Endothelial cell of umbilical vein (primary cell): Measurements from ENCODE around the gene PLPP3. TPM values are rescaled to one million over a fixed set of nuclear protein-coding genes. Genes with fewer than 3 reads are reported as not detected.

Experiments used
- BruUV-seq: library from RNA; stranded (reverse); fragments of 400-500 nt; replicated peaks from 2 replicates; lab custom pipeline; 2021; lab: Mats Ljungman, UMichigan
- CTCF ChIA-PET: fragments of 300-600, 350-600 bp; sonication (Branson Sonifier 250); formaldehyde crosslinking; loops from one replicate; lab custom pipeline; 2021; ENCODE audit warnings: antibody characterized with exemption, inconsistent platforms; lab: Charles Lee
- POLR2A ChIA-PET: fragments of 300-600, 350-600 bp; sonication (Branson Sonifier 250); formaldehyde crosslinking; loops from one replicate; lab custom pipeline; 2021; ENCODE audit warnings: antibody characterized with exemption, inconsistent platforms; lab: Charles Lee
- DNase-seq: peaks from one replicate; pipeline ENCODE4 v3.0.0-alpha.2; 2011; ENCODE audit warnings: low read depth, low spot score
- FAIRE-seq: peaks from 2 replicates; lab custom pipeline; 2011; peaks lifted over from hg19 to GRCh38; lab: Jason Lieb, UNC
- H2AFZ ChIP-seq: 2 replicates; pipeline ENCODE4 v1.6.0; 2012; ENCODE audit warnings: low read depth, low read length, control low read depth, inconsistent platforms
- H3K27ac ChIP-seq: 2 replicates; pipeline ENCODE4 v1.5.1; 2011; ENCODE audit warnings: low read depth, mild to moderate bottlenecking, control low read depth, low read length, moderate library complexity; ENCODE audit not compliant: insufficient read depth
- H3K27me3 ChIP-seq, 2 experiments: 2 replicates each; pipeline versions ENCODE4 v1.6.0 to v1.6.1; 2011; ENCODE audit warnings: low read length in 2 of 2, mixed read lengths in 1 of 2; ENCODE audit not compliant: control insufficient read depth in 2 of 2, insufficient read depth in 2 of 2
- H3K36me3 ChIP-seq, 2 experiments: 2 replicates in 1 of 2; 3 replicates in 1 of 2; pipeline ENCODE4 v1.5.1; 2011; ENCODE audit warnings: low read length in 2 of 2, mild to moderate bottlenecking in 1 of 2, moderate library complexity in 1 of 2; ENCODE audit not compliant: control insufficient read depth in 2 of 2, insufficient read depth in 2 of 2; ENCODE audit errors: extremely low read depth in 1 of 2
- H3K4me1 ChIP-seq: 3 replicates; pipeline ENCODE4 v1.5.1; 2011; ENCODE audit warnings: mild to moderate bottlenecking, low read length; ENCODE audit not compliant: control insufficient read depth, insufficient read depth; ENCODE audit errors: extremely low read depth
- H3K4me2 ChIP-seq: 2 replicates; pipeline ENCODE4 v1.6.1; 2011; ENCODE audit warnings: low read length, control low read depth, mixed read lengths; ENCODE audit not compliant: insufficient read depth
- H3K4me3 ChIP-seq, 3 experiments: fragments of 200-600 bp in 1 of 3; sonication (generic), shearing (Covaris generic) in 1 of 3; replicated peaks in 1 of 3; 2 replicates each; pipeline ENCODE4 v1.5.1; 2011 to 2016; ENCODE audit warnings: control low read depth in 3 of 3, low read length in 3 of 3, mild to moderate bottlenecking in 2 of 3, inconsistent platforms in 1 of 3, low read depth in 1 of 3, moderate library complexity in 1 of 3; ENCODE audit not compliant: insufficient read depth in 1 of 3
- H3K79me2 ChIP-seq: 2 replicates; pipeline ENCODE4 v1.6.0; 2012; ENCODE audit warnings: low read length, inconsistent platforms; ENCODE audit not compliant: control insufficient read depth, insufficient read depth
- H3K9ac ChIP-seq: replicated peaks from 2 replicates; pipeline ENCODE3; 2011; ENCODE audit warnings: low read length, control low read depth; ENCODE audit not compliant: insufficient read depth; ENCODE audit errors: extremely low read depth
- H3K9me1 ChIP-seq: replicated peaks from 3 replicates; pipeline ENCODE4 v1.6.0; 2011; ENCODE audit warnings: mild to moderate bottlenecking, low read length; ENCODE audit not compliant: control insufficient read depth, insufficient read depth; ENCODE audit errors: extremely low read depth
- H3K9me3 ChIP-seq: replicated peaks from 2 replicates; pipeline ENCODE4 v1.5.1; 2012; ENCODE audit warnings: low read length, inconsistent platforms; ENCODE audit not compliant: control insufficient read depth, insufficient read depth
- H4K20me1 ChIP-seq: replicated peaks from 2 replicates; pipeline ENCODE3; 2011; ENCODE audit warnings: mild to moderate bottlenecking, low read length; ENCODE audit not compliant: control insufficient read depth, insufficient read depth; ENCODE audit errors: extremely low read depth
- FOS ChIP-seq: IDR thresholded peaks from 2 replicates; pipeline ENCODE4 v1.6.1; 2011; ENCODE audit warnings: mild to moderate bottlenecking, low read length, moderate library complexity, borderline replicate concordance; ENCODE audit not compliant: insufficient read depth
- GATA2 ChIP-seq: IDR thresholded peaks from 2 replicates; pipeline ENCODE4 v1.7.0; 2011; ENCODE audit warnings: low read depth, mild to moderate bottlenecking, moderate library complexity, mixed read lengths, low read length; ENCODE audit not compliant: insufficient read length, insufficient read depth
- JUN ChIP-seq: IDR thresholded peaks from 2 replicates; pipeline ENCODE4 v1.6.1; 2011; ENCODE audit warnings: borderline replicate concordance, low read depth; ENCODE audit not compliant: insufficient read length, insufficient read depth
- MYC ChIP-seq: IDR thresholded peaks from one replicate; pipeline ENCODE4 v1.6.1; 2011; ENCODE audit warnings: mild to moderate bottlenecking, low read depth, low read length
- POLR2A ChIP-seq: IDR thresholded peaks from 2 replicates; pipeline ENCODE4 v1.6.1; 2012; ENCODE audit warnings: low read depth, mild to moderate bottlenecking, control low read depth, low read length
- dilution Hi-C: fragments of 300-500 bp; cut with MboI; formaldehyde crosslinking; loops from one replicate; pipeline ENCODE4 v1.15.0; 2019; ENCODE audit warnings: low sequenced_read_pairs; ENCODE audit not compliant: extremely low pct_ligation_motif_present
- intact Hi-C: fragments of 100-400 bp; cut with micrococcal nuclease; formaldehyde crosslinking; loops from one replicate; pipeline ENCODE4 v1.10.0; 2022
- polyA plus RNA-seq, 4 experiments: library from polyadenylated mRNA; depleted of rRNA in 3 of 4; stranded (reverse) in 3 of 4; unstranded in 1 of 4; fragments of >200 nt; gene quantifications; 2 replicates each; pipeline versions ENCODE4 v1.2.1 to v1.2.3, GENCODE V29; 2011 to 2012; ENCODE audit warnings: missing spikeins in 1 of 4
- total RNA-seq: library from RNA; stranded (reverse); gene quantifications from 2 replicates; pipeline ENCODE4 v1.2.3, GENCODE V29; 2021
- TF ChIP-seq, protein P1 (sequence below): IDR thresholded peaks from 2 replicates; pipeline ENCODE4 v1.6.1; 2011; ENCODE audit not compliant: insufficient read depth, insufficient read length
- TF ChIP-seq, protein P2 (sequence below), 2 donors: IDR thresholded peaks; 1 replicate in 1 of 2; 2 replicates in 1 of 2; pipeline ENCODE4 v1.5.1; 2011; ENCODE audit warnings: low read length in 2 of 2, mild to moderate bottlenecking in 2 of 2, moderate library complexity in 2 of 2, control low read depth in 1 of 2, inconsistent platforms in 1 of 2, low read depth in 1 of 2; ENCODE audit not compliant: insufficient read depth in 1 of 2; ENCODE audit errors: extremely low read depth in 1 of 2

PLPP3 gene
- total and polyA plus RNA-seq, 2 donors (not counting 3 experiments of a cell fraction or from before 2014, with no cell fraction given), result 11.3 to 14.1 TPM

GRCh38 chr1:56490619-56491018 is 88.7 kb downstream of the PLPP3 start:
- no peak for FAIRE-seq
- Histone ChIP-seq H4K20me1 (no peaks in the 10 kb centered on the region), H3K36me3 (peaks cover 0 to 2% of the 10 kb centered on the region in 2 experiments), H3K9ac (peak overlapping the region; percentile 8), H3K4me2 (peak overlapping the region; percentile 41), H3K27ac (peak overlapping the region; percentile 7), H3K9me1 (no peaks in the 10 kb centered on the region), H2AFZ (no peak overlapping the region), H3K4me1 (peaks cover 21% of the 10 kb centered on the region), H3K79me2 (no peaks in the 10 kb centered on the region), H3K4me3 (no peak overlapping the region), H3K27me3 (no peaks in the 10 kb centered on the region), H3K9me3 (no peaks in the 10 kb centered on the region)
- dilution Hi-C loops (no loop called here), intact Hi-C loops (loop anchor here (2.0 to 5.0 kb wide), 2 partner anchors 88 to 188 kb away; partner anchors contain the start of gene PLPP3)
- peak; percentile 60 for TF ChIP-seq JUN
- TF ChIP-seq, protein P1, sequence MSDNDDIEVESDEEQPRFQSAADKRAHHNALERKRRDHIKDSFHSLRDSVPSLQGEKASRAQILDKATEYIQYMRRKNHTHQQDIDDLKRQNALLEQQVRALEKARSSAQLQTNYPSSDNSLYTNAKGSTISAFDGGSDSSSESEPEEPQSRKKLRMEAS, result no peak
- no peak for TF ChIP-seq POLR2A
- no peak for TF ChIP-seq MYC
- TF ChIP-seq FOS, result peak; percentile 6
- peak; percentile 50 for TF ChIP-seq GATA2
- ChIA-PET CTCF (interaction anchor here (1.4 to 1.8 kb wide), 2 partner anchors 20 to 87 kb away, joined by 4 read pairs; no protein-coding TSS in a partner anchor), POLR2A (no interaction called here)
- no TSS peak for BruUV-seq
- DNase-seq, result peak; percentile 32

GRCh38 chr1:56489695-56490094 is 89.7 kb downstream of the PLPP3 start:
- Histone ChIP-seq H3K79me2 (no peaks in the 10 kb centered on the region), H3K9me1 (no peaks in the 10 kb centered on the region), H2AFZ (no peak overlapping the region), H3K36me3 (no peaks in the 10 kb centered on the region), H3K9ac (no peak overlapping the region), H3K4me3 (no peak overlapping the region), H3K4me2 (no peak overlapping the region), H3K9me3 (no peaks in the 10 kb centered on the region), H4K20me1 (no peaks in the 10 kb centered on the region), H3K27ac (no peak overlapping the region), H3K4me1 (peaks cover 21% of the 10 kb centered on the region), H3K27me3 (no peaks in the 10 kb centered on the region)
- ChIA-PET CTCF (no interaction called here), POLR2A (no interaction called here)
- FAIRE-seq, result no peak
- no peak for DNase-seq
- BruUV-seq, result no TSS peak
- TF ChIP-seq, protein P2, sequence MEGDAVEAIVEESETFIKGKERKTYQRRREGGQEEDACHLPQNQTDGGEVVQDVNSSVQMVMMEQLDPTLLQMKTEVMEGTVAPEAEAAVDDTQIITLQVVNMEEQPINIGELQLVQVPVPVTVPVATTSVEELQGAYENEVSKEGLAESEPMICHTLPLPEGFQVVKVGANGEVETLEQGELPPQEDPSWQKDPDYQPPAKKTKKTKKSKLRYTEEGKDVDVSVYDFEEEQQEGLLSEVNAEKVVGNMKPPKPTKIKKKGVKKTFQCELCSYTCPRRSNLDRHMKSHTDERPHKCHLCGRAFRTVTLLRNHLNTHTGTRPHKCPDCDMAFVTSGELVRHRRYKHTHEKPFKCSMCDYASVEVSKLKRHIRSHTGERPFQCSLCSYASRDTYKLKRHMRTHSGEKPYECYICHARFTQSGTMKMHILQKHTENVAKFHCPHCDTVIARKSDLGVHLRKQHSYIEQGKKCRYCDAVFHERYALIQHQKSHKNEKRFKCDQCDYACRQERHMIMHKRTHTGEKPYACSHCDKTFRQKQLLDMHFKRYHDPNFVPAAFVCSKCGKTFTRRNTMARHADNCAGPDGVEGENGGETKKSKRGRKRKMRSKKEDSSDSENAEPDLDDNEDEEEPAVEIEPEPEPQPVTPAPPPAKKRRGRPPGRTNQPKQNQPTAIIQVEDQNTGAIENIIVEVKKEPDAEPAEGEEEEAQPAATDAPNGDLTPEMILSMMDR (IDR thresholded peaks at IDR 0.05; ENCODE audit: extremely low read depth in 1 of 2, insufficient read depth in 1 of 2, low read depth in 1 of 2, low read length in 2 of 2), result no peak
- TF ChIP-seq MYC, result no peak
- TF ChIP-seq FOS, result no peak
- TF ChIP-seq, protein P1, result no peak
- intact Hi-C loops (loop anchor here (2.0 to 5.0 kb wide), 2 partner anchors 89 to 187 kb away; partner anchors contain the start of gene PLPP3), dilution Hi-C loops (no loop called here)
